ENCODE measurements around the gene COL7A1.

- TF ChIP-seq EZH2phosphoT487 (IDR thresholded peaks at IDR 0.05; ENCODE audit: low read depth) (no peak), CTCF (IDR thresholded peaks at IDR 0.05; ENCODE audit: low read depth, low read length) (no peak)
Observed at GRCh38 chr3:48548126-48548525, 47.0 kb downstream of the COL7A1 start.

Data from OCI-LY3 (cell line).